H9 (cell line): ENCODE measurements around the gene POLR1D. TPM values are rescaled to one million over a fixed set of nuclear protein-coding genes. Genes with fewer than 3 reads are reported as not detected.

Experiments
- DNase-seq: peaks from one replicate; pipeline ENCODE4 v3.0.0-alpha.2; 2017
- H2AFZ ChIP-seq: one replicate; pipeline ENCODE4 v1.6.1; 2013; ENCODE audit warnings: mild to moderate bottlenecking, low read length, control low read depth, moderate library complexity
- H2AK5ac ChIP-seq: 2 replicates; pipeline ENCODE4 v1.6.1; 2013; ENCODE audit warnings: low read length, control low read depth, mixed read lengths; ENCODE audit not compliant: insufficient read length
- H2BK120ac ChIP-seq: one replicate; pipeline ENCODE4 v1.6.1; 2013; ENCODE audit warnings: low read depth, mild to moderate bottlenecking, low read length, control low read depth, inconsistent platforms; ENCODE audit not compliant: poor library complexity, severe bottlenecking
- H2BK12ac ChIP-seq: 2 replicates; pipeline ENCODE4 v1.6.1; 2013; ENCODE audit warnings: low read length, control low read depth, mixed read lengths, low read depth; ENCODE audit not compliant: insufficient read length
- H2BK15ac ChIP-seq: 2 replicates; pipeline ENCODE4 v1.6.1; 2013; ENCODE audit warnings: low read depth, low read length, control low read depth
- H2BK20ac ChIP-seq: one replicate; pipeline ENCODE4 v1.6.1; 2013; ENCODE audit warnings: low read depth, mild to moderate bottlenecking, low read length, control low read depth, inconsistent platforms; ENCODE audit not compliant: poor library complexity, severe bottlenecking
- H2BK5ac ChIP-seq: 2 replicates; pipeline ENCODE4 v1.6.1; 2013; ENCODE audit warnings: low read length, control low read depth, mixed read lengths; ENCODE audit not compliant: insufficient read length
- H3K14ac ChIP-seq: 2 replicates; pipeline ENCODE4 v1.6.1; 2013; ENCODE audit warnings: low read length, control low read depth; ENCODE audit not compliant: insufficient read depth
- H3K18ac ChIP-seq: 2 replicates; pipeline ENCODE4 v1.6.1; 2013; ENCODE audit warnings: low read depth, mild to moderate bottlenecking, mixed read lengths, low read length, control low read depth; ENCODE audit not compliant: insufficient read length
- H3K23ac ChIP-seq: 2 replicates; pipeline ENCODE4 v1.6.1; 2013; ENCODE audit warnings: low read length, control low read depth, mixed read lengths, low read depth; ENCODE audit not compliant: insufficient read length
- H3K23me2 ChIP-seq: 2 replicates; pipeline ENCODE4 v1.6.1; 2013; ENCODE audit warnings: low read depth, mild to moderate bottlenecking, mixed read lengths, low read length, control low read depth; ENCODE audit not compliant: insufficient read length, poor library complexity, severe bottlenecking
- H3K27ac ChIP-seq: 2 replicates; pipeline ENCODE4 v1.5.1; 2013; ENCODE audit warnings: low read length, control low read depth, mixed read lengths, low read depth; ENCODE audit not compliant: insufficient read length
- H3K27me3 ChIP-seq: 2 replicates; pipeline ENCODE4 v1.6.1; 2013; ENCODE audit warnings: low read length, control low read depth, inconsistent platforms; ENCODE audit not compliant: insufficient read depth
- H3K4ac ChIP-seq: 2 replicates; pipeline ENCODE4 v1.6.1; 2013; ENCODE audit warnings: low read depth, mild to moderate bottlenecking, control low read depth, inconsistent platforms, low read length, moderate library complexity
- H3K4me1 ChIP-seq: 2 replicates; pipeline ENCODE4 v1.6.1; 2013; ENCODE audit warnings: low read length, control low read depth, inconsistent platforms; ENCODE audit not compliant: insufficient read depth
- H3K4me2 ChIP-seq: 2 replicates; pipeline ENCODE4 v1.6.1; 2013; ENCODE audit warnings: low read length, control low read depth, mixed read lengths; ENCODE audit not compliant: insufficient read length, insufficient read depth
- H3K56ac ChIP-seq: 2 replicates; pipeline ENCODE4 v1.6.1; 2013; ENCODE audit warnings: low read depth, mild to moderate bottlenecking, mixed read lengths, low read length, control low read depth; ENCODE audit not compliant: insufficient read length
- H3K79me1 ChIP-seq: 2 replicates; pipeline ENCODE4 v1.6.1; 2013; ENCODE audit warnings: low read depth, mild to moderate bottlenecking, moderate library complexity, low read length, control low read depth, inconsistent platforms; ENCODE audit not compliant: insufficient read depth, poor library complexity, severe bottlenecking
- H3K79me2 ChIP-seq: 2 replicates; pipeline ENCODE4 v1.6.1; 2013; ENCODE audit warnings: low read length, control low read depth, inconsistent platforms; ENCODE audit not compliant: insufficient read depth
- H3K9ac ChIP-seq: 2 replicates; pipeline ENCODE4 v1.6.1; 2013; ENCODE audit warnings: low read length, control low read depth, mixed read lengths; ENCODE audit not compliant: insufficient read length; ENCODE audit errors: extremely low read depth
- H3K9me3 ChIP-seq: one replicate; pipeline ENCODE4 v1.6.1; 2013; ENCODE audit warnings: low read depth, low read length, inconsistent platforms; ENCODE audit not compliant: control insufficient read depth
- H3T11ph ChIP-seq: one replicate; pipeline ENCODE4 v1.6.1; 2013; ENCODE audit warnings: mild to moderate bottlenecking, low read length, control low read depth, inconsistent platforms
- H4K20me1 ChIP-seq: one replicate; pipeline ENCODE4 v1.6.1; 2013; ENCODE audit not compliant: control insufficient read depth, insufficient read length, insufficient read depth
- H4K5ac ChIP-seq: 2 replicates; pipeline ENCODE4 v1.6.1; 2013; ENCODE audit warnings: low read depth, mild to moderate bottlenecking, mixed read lengths, low read length, control low read depth; ENCODE audit not compliant: insufficient read length
- H4K8ac ChIP-seq: replicated peaks from 2 replicates; pipeline ENCODE4 v1.6.1; 2013; ENCODE audit warnings: low read length, control low read depth, mixed read lengths, low read depth; ENCODE audit not compliant: insufficient read length
- H4K91ac ChIP-seq: 2 replicates; pipeline ENCODE4 v1.6.1; 2013; ENCODE audit warnings: low read depth, mild to moderate bottlenecking, moderate library complexity, mixed read lengths, low read length, control low read depth; ENCODE audit not compliant: insufficient read length
- H3K27ac Mint-ChIP-seq, 3 experiments: 2 replicates in 2 of 3; 3 replicates in 1 of 3; pipeline ENCODE4 v1.8.0; 2020 to 2021; ENCODE audit warnings: mixed read lengths in 3 of 3, mild to moderate bottlenecking in 1 of 3, moderate library complexity in 1 of 3
- H3K27me3 Mint-ChIP-seq: 2 replicates; pipeline ENCODE4 v1.8.0; 2021; ENCODE audit warnings: low read depth, mild to moderate bottlenecking, moderate library complexity, mixed read lengths
- H3K36me3 Mint-ChIP-seq, 3 experiments: 2 replicates in 2 of 3; 3 replicates in 1 of 3; pipeline ENCODE4 v1.8.0; 2020 to 2021; ENCODE audit warnings: low read depth in 3 of 3, mixed read lengths in 3 of 3; ENCODE audit not compliant: insufficient read depth in 1 of 3
- H3K4me1 Mint-ChIP-seq, 2 experiments: 2 replicates each; pipeline ENCODE4 v1.8.0; 2020; ENCODE audit warnings: mixed read lengths in 2 of 2
- H3K4me3 Mint-ChIP-seq, 2 experiments: 2 replicates in 1 of 2; 3 replicates in 1 of 2; pipeline ENCODE4 v1.8.0; 2020 to 2021; ENCODE audit warnings: mild to moderate bottlenecking in 2 of 2, mixed read lengths in 2 of 2, moderate library complexity in 1 of 2
- H3K9me3 Mint-ChIP-seq, 2 experiments: 2 replicates in 1 of 2; 3 replicates in 1 of 2; pipeline ENCODE4 v1.8.0; 2020; ENCODE audit warnings: mild to moderate bottlenecking in 2 of 2, mixed read lengths in 2 of 2, moderate library complexity in 1 of 2
- WGBS: extraction: QIAGEN DNeasy Blood & Tissue Kit; methylation state at CpG from one replicate; pipeline ENCODE4 v1.1.7; 2013; ENCODE audit warnings: missing lambda C conversion rate, low lambda C conversion rate, mixed read lengths; ENCODE audit not compliant: insufficient read length; ENCODE audit errors: extremely low coverage; 5-methylcytosine and 5-hydroxymethylcytosine counted together
- total RNA-seq: library from RNA; stranded (reverse); gene quantifications from 2 replicates; pipeline ENCODE4 v1.2.1, GENCODE V29; 2021
- TF ChIP-seq, protein P1 (sequence below): fragments of 200-600 bp; sonication (generic); conservative IDR thresholded peaks from 3 replicates; pipeline ENCODE4 v1.8.0; 2021; ENCODE audit warnings: antibody characterized with exemption, mild to moderate bottlenecking

Gene POLR1D
- total RNA-seq, 1 experiment from 2014 or later, result 167 TPM

DNA sequence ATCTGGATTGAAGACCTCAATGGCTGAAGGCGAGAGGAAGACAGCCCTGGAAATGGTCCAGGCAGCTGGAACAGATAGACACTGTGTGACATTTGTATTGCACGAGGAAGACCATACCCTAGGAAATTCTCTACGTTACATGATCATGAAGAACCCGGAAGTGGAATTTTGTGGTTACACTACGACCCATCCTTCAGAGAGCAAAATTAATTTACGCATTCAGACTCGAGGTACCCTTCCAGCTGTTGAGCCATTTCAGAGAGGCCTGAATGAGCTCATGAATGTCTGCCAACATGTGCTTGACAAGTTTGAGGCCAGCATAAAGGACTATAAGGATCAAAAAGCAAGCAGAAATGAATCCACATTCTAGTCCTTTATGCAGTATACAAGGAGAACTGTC, 1.2 kb downstream of the POLR1D start:
- Histone ChIP-seq H3K9ac (no peak overlapping the region), H2BK5ac (no peak overlapping the region)

More for the DNA sequence above, 1.2 kb downstream of the POLR1D start:
- Histone ChIP-seq H2BK120ac (no peak overlapping the region), H4K8ac (no peak overlapping the region), H3T11ph (no peak overlapping the region), H3K18ac (no peak overlapping the region), H3K23ac (no peak overlapping the region), H2BK20ac (no peak overlapping the region), H3K4ac (no peak overlapping the region), H2AK5ac (no peak overlapping the region), H3K4me2 (peak overlapping the region; percentile 91), H4K5ac (no peak overlapping the region), H4K91ac (no peak overlapping the region), H3K4me1 (peaks cover 9% of the 10 kb centered on the region; the same call in 1 of the 2 replicates), H3K23me2 (peaks cover 15% of the 10 kb centered on the region), H2BK15ac (no peak overlapping the region), H3K9me3 (no peaks in the 10 kb centered on the region), H2BK12ac (no peak overlapping the region), H3K79me2 (peaks cover 25% of the 10 kb centered on the region; the same call in 1 of the 2 replicates), H3K56ac (no peak overlapping the region), H3K27ac (no peak overlapping the region), H3K79me1 (no peaks in the 10 kb centered on the region), H3K14ac (no peak overlapping the region), H2AFZ (no peak overlapping the region), H3K27me3 (no peaks in the 10 kb centered on the region), H4K20me1 (no peaks in the 10 kb centered on the region)
- Mint-ChIP-seq H3K9me3 (no peaks in the 10 kb centered on the region), H3K27me3 (no peaks in the 10 kb centered on the region; the same call in 1 of the 2 replicates), H3K4me1 (peaks cover 50 to 51% of the 10 kb centered on the region in 2 experiments), H3K4me3 (peak overlapping the region; percentile 83 to 95), H3K27ac (no peak overlapping the region), H3K36me3 (peaks cover 23 to 29% (median 28%) of the 10 kb centered on the region in 3 experiments)
- TF ChIP-seq, protein P1, sequence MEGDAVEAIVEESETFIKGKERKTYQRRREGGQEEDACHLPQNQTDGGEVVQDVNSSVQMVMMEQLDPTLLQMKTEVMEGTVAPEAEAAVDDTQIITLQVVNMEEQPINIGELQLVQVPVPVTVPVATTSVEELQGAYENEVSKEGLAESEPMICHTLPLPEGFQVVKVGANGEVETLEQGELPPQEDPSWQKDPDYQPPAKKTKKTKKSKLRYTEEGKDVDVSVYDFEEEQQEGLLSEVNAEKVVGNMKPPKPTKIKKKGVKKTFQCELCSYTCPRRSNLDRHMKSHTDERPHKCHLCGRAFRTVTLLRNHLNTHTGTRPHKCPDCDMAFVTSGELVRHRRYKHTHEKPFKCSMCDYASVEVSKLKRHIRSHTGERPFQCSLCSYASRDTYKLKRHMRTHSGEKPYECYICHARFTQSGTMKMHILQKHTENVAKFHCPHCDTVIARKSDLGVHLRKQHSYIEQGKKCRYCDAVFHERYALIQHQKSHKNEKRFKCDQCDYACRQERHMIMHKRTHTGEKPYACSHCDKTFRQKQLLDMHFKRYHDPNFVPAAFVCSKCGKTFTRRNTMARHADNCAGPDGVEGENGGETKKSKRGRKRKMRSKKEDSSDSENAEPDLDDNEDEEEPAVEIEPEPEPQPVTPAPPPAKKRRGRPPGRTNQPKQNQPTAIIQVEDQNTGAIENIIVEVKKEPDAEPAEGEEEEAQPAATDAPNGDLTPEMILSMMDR, result no peak
- no peak for DNase-seq
- no CpG with 5 or more reads among the region's 7 CpGs for WGBS
